Measurements from ENCODE around the gene CAMK2A. TPM values are rescaled to one million over a fixed set of nuclear protein-coding genes. Genes with fewer than 3 reads are reported as not detected.

The CAMK2A gene
- total RNA-seq, 1 donor from 2014 or later: not detected

GRCh38 chr5:150311015-150311692 is 21.6 kb upstream of the CAMK2A start:
- Mint-ChIP-seq H3K9me3 (ENCODE audit: low read depth) (no peaks in the 10 kb centered on the region), H3K36me3 (ENCODE audit: low read depth) (no peaks in the 10 kb centered on the region), H3K27me3 (ENCODE audit: low read depth) (no peaks in the 10 kb centered on the region), H3K27ac (ENCODE audit: unreplicated experiment) (no peak overlapping the region), H3K4me1 (ENCODE audit: low read depth) (peaks cover 15% of the 10 kb centered on the region), H3K4me3 (ENCODE audit: unreplicated experiment) (no peak overlapping the region)
- TF ChIP-seq CTCF (IDR thresholded peaks at IDR 0.05): no peak
- no peak for DNase-seq (ENCODE audit: low spot score)

GRCh38 chr5:150310246-150310645 is 20.7 kb upstream of the CAMK2A start:
- TF ChIP-seq CTCF (IDR thresholded peaks at IDR 0.05): no peak
- H3K27me3 Mint-ChIP-seq (ENCODE audit: low read depth): no peaks in the 10 kb centered on the region
- no peak overlapping the region for H3K4me3 Mint-ChIP-seq (ENCODE audit: unreplicated experiment)
- no peaks in the 10 kb centered on the region for H3K9me3 Mint-ChIP-seq (ENCODE audit: low read depth)
- peaks cover 24% of the 10 kb centered on the region for H3K4me1 Mint-ChIP-seq (ENCODE audit: low read depth)
- H3K36me3 Mint-ChIP-seq (ENCODE audit: low read depth): no peaks in the 10 kb centered on the region
- DNase-seq (ENCODE audit: low spot score): no peak
- H3K27ac Mint-ChIP-seq (ENCODE audit: unreplicated experiment): no peak overlapping the region

GRCh38 chr5:150309886-150310239 is 20.3 kb upstream of the CAMK2A start:
- no peak for TF ChIP-seq CTCF (IDR thresholded peaks at IDR 0.05)
- Mint-ChIP-seq H3K27me3 (ENCODE audit: low read depth) (no peaks in the 10 kb centered on the region), H3K9me3 (ENCODE audit: low read depth) (no peaks in the 10 kb centered on the region), H3K4me1 (ENCODE audit: low read depth) (peaks cover 25% of the 10 kb centered on the region), H3K27ac (ENCODE audit: unreplicated experiment) (no peak overlapping the region), H3K4me3 (ENCODE audit: unreplicated experiment) (no peak overlapping the region), H3K36me3 (ENCODE audit: low read depth) (no peaks in the 10 kb centered on the region)
- DNase-seq (ENCODE audit: low spot score): no peak

DNA sequence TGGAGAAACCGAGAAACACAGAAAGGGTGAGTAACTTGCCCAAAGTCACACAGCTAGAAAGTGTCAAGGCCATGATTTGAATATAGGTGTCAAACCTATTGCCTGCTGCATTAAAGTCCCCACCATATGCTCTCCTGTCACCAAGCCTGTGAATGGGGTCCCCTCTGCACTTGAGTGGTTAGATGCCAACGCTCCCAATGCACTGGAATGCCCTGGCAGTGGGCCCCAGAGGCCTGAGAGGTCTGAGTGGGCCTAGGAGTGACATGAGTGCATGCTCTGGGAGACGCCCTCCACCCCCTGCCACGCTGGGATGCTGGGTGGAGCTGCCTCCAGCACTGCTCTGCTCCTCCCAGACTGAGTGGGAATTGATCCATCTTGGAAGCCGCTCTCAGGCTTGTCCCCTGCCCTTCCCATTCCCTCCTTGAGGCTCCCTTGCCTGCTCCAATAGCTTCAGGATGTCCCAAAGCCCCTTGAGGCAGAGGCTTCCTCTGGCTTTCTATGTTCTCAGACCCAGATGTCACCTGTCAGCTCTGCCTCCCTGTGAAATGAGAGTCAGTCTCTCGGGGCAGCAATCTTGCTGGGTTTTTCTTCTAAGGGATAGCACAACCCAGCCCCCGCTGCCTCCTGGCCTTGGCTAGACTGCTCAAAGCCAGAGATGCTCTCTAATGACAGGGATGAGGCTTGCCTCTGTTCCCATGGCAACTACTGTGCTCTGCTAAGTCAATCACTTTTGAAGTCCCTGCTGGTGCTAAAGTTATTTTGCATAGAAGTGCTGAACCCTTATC is 19.7 kb upstream of the CAMK2A start:
- peaks cover 20% of the 10 kb centered on the region for H3K4me1 Mint-ChIP-seq (ENCODE audit: low read depth)
- no peaks in the 10 kb centered on the region for H3K36me3 Mint-ChIP-seq (ENCODE audit: low read depth)
- H3K9me3 Mint-ChIP-seq (ENCODE audit: low read depth): no peaks in the 10 kb centered on the region
- DNase-seq (ENCODE audit: low spot score): no peak
- no peak overlapping the region for H3K27ac Mint-ChIP-seq (ENCODE audit: unreplicated experiment)
- no peak overlapping the region for H3K4me3 Mint-ChIP-seq (ENCODE audit: unreplicated experiment)
- H3K27me3 Mint-ChIP-seq (ENCODE audit: low read depth): no peaks in the 10 kb centered on the region
- no peak for TF ChIP-seq CTCF (IDR thresholded peaks at IDR 0.05)

DNA sequence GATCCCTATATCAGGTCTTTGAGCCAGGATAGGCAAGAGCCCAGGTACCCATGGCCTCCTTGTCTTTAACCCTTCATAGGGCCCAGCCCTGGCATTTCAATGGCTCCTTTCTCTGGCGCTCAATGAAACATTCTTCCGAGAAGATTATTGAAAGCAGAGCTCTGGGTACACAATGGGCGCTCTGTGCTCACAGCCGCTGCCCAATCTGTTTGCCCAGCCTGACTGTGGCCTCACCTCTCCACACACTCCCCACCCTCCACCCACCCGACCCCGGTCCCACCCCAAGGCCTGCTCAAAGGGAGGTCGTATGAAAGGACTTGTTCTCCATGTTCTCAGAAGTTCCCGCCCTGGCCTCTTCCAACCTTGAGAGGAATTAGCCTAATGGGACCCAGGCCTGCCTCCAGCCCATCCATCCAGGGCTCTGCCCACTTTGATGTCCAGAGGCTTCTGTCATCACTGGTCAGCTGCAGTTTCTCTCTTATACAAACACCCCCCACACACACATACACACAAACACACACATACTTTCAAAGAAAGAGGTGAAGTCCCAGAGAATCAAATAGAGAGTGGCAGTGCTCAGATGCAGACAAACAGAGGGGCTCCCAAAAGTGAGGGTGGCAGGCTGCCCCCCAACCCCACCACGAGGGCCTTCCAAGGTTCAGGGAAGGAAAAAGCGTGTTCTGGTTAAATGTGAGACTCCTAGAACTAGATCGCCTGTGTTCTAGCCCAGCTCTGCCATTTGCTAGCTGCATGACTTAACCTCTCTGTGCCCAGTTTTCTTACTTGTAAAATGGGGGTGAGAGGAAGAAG is 18.2 kb upstream of the CAMK2A start:
- TF ChIP-seq CTCF (IDR thresholded peaks at IDR 0.05): no peak
- H3K9me3 Mint-ChIP-seq (ENCODE audit: low read depth): no peaks in the 10 kb centered on the region
- peaks cover 27% of the 10 kb centered on the region for H3K4me1 Mint-ChIP-seq (ENCODE audit: low read depth)
- peak; percentile 40 for DNase-seq (ENCODE audit: low spot score)
- no peak overlapping the region for H3K27ac Mint-ChIP-seq (ENCODE audit: unreplicated experiment)
- no peaks in the 10 kb centered on the region for H3K27me3 Mint-ChIP-seq (ENCODE audit: low read depth)
- no peaks in the 10 kb centered on the region for H3K36me3 Mint-ChIP-seq (ENCODE audit: low read depth)
- no peak overlapping the region for H3K4me3 Mint-ChIP-seq (ENCODE audit: unreplicated experiment)

Data from chondrocyte (in vitro differentiated cells).